ENCODE results near the gene LRRK2.

The LRRK2 gene

DNA sequence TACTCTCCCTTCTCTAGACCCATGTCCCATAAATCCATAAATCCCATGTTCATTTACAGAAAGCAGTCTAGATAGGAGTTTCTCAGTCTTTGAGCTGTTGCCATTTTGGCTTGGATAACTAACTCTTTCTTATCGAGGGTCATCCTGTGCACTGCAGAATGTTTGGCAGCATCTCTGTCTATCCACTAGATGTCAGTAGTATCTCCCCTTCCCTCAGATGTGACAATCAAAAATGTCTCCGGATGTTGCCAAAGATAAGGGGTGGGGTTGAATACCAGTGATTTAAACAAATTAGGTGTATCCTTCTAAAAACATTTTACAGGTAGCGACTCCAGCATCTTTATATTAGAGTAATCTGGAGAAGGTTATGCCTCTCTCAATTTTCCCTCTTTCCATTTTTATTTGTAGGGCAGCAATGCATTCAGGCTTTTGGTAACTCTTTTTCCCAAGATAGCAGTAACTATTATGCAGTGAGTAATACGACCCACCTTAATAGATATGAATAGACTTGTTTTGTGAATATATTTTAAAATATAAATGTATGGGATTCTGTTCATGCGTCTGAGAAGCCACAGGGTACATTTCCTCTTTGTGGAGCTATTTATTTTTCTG is 100.7 kb downstream of the LRRK2 start:
- peak; percentile 77 for ATAC-seq

DNA sequence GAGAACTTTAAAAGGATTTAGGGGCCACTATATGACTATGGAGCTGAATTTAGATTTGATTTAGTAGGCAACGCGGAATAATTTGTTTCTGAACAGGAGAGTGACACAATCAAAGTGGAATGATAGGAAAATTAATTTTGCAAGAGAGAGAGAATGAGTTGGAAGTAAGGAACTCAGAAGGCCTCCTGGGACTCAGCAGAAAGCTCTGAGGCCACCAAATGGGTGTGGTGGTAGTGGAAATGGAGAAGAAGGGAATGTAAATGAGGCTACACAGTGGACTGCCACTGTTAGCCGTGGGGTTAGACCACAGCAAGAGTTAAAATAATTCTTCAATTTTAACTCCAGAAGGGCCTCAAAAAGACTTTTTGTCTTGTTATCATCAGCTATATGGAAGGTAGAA is 102.7 kb downstream of the LRRK2 start:
- ATAC-seq, result no peak
- TF ChIP-seq, protein P1, sequence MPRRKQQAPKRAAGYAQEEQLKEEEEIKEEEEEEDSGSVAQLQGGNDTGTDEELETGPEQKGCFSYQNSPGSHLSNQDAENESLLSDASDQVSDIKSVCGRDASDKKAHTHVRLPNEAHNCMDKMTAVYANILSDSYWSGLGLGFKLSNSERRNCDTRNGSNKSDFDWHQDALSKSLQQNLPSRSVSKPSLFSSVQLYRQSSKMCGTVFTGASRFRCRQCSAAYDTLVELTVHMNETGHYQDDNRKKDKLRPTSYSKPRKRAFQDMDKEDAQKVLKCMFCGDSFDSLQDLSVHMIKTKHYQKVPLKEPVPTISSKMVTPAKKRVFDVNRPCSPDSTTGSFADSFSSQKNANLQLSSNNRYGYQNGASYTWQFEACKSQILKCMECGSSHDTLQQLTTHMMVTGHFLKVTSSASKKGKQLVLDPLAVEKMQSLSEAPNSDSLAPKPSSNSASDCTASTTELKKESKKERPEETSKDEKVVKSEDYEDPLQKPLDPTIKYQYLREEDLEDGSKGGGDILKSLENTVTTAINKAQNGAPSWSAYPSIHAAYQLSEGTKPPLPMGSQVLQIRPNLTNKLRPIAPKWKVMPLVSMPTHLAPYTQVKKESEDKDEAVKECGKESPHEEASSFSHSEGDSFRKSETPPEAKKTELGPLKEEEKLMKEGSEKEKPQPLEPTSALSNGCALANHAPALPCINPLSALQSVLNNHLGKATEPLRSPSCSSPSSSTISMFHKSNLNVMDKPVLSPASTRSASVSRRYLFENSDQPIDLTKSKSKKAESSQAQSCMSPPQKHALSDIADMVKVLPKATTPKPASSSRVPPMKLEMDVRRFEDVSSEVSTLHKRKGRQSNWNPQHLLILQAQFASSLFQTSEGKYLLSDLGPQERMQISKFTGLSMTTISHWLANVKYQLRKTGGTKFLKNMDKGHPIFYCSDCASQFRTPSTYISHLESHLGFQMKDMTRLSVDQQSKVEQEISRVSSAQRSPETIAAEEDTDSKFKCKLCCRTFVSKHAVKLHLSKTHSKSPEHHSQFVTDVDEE (CRISPR knock-in tag; IDR thresholded peaks at IDR 0.05), result no peak
- TF ChIP-seq, protein P2, sequence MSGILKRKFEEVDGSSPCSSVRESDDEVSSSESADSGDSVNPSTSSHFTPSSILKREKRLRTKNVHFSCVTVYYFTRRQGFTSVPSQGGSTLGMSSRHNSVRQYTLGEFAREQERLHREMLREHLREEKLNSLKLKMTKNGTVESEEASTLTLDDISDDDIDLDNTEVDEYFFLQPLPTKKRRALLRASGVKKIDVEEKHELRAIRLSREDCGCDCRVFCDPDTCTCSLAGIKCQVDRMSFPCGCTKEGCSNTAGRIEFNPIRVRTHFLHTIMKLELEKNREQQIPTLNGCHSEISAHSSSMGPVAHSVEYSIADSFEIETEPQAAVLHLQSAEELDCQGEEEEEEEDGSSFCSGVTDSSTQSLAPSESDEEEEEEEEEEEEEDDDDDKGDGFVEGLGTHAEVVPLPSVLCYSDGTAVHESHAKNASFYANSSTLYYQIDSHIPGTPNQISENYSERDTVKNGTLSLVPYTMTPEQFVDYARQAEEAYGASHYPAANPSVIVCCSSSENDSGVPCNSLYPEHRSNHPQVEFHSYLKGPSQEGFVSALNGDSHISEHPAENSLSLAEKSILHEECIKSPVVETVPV (CRISPR knock-in tag; IDR thresholded peaks at IDR 0.05), result no peak
- TF ChIP-seq ZFP30 (CRISPR knock-in tag; IDR thresholded peaks at IDR 0.05), result no peak
- TF ChIP-seq TCF4 (CRISPR knock-in tag; IDR thresholded peaks at IDR 0.05; ENCODE audit: borderline replicate concordance), result no peak
- no peak for TF ChIP-seq ZNF8 (CRISPR knock-in tag; IDR thresholded peaks at IDR 0.05)
- TF ChIP-seq OSR1 (CRISPR knock-in tag; IDR thresholded peaks at IDR 0.05), result no peak
- TF ChIP-seq ARNTL (CRISPR knock-in tag; IDR thresholded peaks at IDR 0.05; ENCODE audit: borderline replicate concordance, low read depth), result no peak
- TF ChIP-seq ZNF70 (CRISPR knock-in tag; IDR thresholded peaks at IDR 0.05), result no peak
- TF ChIP-seq RARB (CRISPR knock-in tag; IDR thresholded peaks at IDR 0.05), result no peak
- TF ChIP-seq SNAI2 (CRISPR knock-in tag; IDR thresholded peaks at IDR 0.05), result no peak
- TF ChIP-seq PPARA (CRISPR knock-in tag; IDR thresholded peaks at IDR 0.05; ENCODE audit: borderline replicate concordance), result no peak
- no peak for TF ChIP-seq BACH2 (CRISPR knock-in tag; IDR thresholded peaks at IDR 0.05; ENCODE audit: borderline replicate concordance)
- TF ChIP-seq ISL1 (CRISPR knock-in tag; IDR thresholded peaks at IDR 0.05), result no peak
- no peak for TF ChIP-seq ZNF565 (CRISPR knock-in tag; conservative IDR thresholded peaks at IDR 0.05; ENCODE audit: low read depth)
- TF ChIP-seq, protein P3, sequence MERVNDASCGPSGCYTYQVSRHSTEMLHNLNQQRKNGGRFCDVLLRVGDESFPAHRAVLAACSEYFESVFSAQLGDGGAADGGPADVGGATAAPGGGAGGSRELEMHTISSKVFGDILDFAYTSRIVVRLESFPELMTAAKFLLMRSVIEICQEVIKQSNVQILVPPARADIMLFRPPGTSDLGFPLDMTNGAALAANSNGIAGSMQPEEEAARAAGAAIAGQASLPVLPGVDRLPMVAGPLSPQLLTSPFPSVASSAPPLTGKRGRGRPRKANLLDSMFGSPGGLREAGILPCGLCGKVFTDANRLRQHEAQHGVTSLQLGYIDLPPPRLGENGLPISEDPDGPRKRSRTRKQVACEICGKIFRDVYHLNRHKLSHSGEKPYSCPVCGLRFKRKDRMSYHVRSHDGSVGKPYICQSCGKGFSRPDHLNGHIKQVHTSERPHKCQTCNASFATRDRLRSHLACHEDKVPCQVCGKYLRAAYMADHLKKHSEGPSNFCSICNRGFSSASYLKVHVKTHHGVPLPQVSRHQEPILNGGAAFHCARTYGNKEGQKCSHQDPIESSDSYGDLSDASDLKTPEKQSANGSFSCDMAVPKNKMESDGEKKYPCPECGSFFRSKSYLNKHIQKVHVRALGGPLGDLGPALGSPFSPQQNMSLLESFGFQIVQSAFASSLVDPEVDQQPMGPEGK (CRISPR knock-in tag; IDR thresholded peaks at IDR 0.05; ENCODE audit: borderline replicate concordance), result no peak
- TF ChIP-seq, protein P4, sequence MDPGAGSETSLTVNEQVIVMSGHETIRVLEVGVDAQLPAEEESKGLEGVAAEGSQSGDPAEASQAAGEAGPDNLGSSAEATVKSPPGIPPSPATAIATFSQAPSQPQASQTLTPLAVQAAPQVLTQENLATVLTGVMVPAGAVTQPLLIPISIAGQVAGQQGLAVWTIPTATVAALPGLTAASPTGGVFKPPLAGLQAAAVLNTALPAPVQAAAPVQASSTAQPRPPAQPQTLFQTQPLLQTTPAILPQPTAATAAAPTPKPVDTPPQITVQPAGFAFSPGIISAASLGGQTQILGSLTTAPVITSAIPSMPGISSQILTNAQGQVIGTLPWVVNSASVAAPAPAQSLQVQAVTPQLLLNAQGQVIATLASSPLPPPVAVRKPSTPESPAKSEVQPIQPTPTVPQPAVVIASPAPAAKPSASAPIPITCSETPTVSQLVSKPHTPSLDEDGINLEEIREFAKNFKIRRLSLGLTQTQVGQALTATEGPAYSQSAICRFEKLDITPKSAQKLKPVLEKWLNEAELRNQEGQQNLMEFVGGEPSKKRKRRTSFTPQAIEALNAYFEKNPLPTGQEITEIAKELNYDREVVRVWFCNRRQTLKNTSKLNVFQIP (CRISPR knock-in tag; IDR thresholded peaks at IDR 0.05; ENCODE audit: borderline replicate concordance, low read depth), result no peak
- no peak for TF ChIP-seq GLIS3 (CRISPR knock-in tag; IDR thresholded peaks at IDR 0.05)
- no peak for TF ChIP-seq ZC3H10 (CRISPR knock-in tag; IDR thresholded peaks at IDR 0.05)
- TF ChIP-seq TOX (CRISPR knock-in tag; IDR thresholded peaks at IDR 0.05; ENCODE audit: borderline replicate concordance), result no peak
- TF ChIP-seq ZFP3 (CRISPR knock-in tag; IDR thresholded peaks at IDR 0.05), result no peak

More for the DNA sequence above, 100.7 kb downstream of the LRRK2 start:
- TF ChIP-seq, protein P1 (CRISPR knock-in tag; IDR thresholded peaks at IDR 0.05), result no peak
- TF ChIP-seq OSR1 (CRISPR knock-in tag; IDR thresholded peaks at IDR 0.05) (no peak), ARNTL (CRISPR knock-in tag; IDR thresholded peaks at IDR 0.05; ENCODE audit: borderline replicate concordance, low read depth) (no peak), RARB (CRISPR knock-in tag; IDR thresholded peaks at IDR 0.05) (no peak), GLIS3 (CRISPR knock-in tag; IDR thresholded peaks at IDR 0.05) (no peak), ZC3H10 (CRISPR knock-in tag; IDR thresholded peaks at IDR 0.05) (no peak), BACH2 (CRISPR knock-in tag; IDR thresholded peaks at IDR 0.05; ENCODE audit: borderline replicate concordance) (no peak)
- TF ChIP-seq, protein P4 (CRISPR knock-in tag; IDR thresholded peaks at IDR 0.05; ENCODE audit: borderline replicate concordance, low read depth), result no peak
